Measurements from ENCODE around the gene FAIM2.

FAIM2 gene

DNA sequence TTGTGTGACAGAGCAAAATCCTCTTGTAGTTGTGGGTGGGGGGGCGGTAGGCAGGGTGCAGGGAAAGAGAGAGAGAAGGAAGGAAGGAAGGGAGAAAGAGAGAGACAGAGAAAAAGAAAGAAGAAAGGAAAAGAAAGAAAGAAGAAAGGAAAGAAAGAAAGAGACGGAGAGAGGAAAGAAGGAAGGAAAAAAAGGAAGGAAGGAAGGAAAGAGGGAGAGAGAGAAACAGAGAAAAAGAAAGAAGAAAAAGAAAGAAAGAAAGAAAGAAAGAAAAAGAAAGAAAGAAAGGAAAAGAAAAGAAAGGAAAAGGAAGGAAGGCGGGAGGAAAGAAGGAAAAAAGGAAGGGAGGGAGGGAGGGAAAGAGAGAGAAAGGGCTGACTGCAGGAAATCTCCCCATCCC lies 17.6 kb upstream of the FAIM2 start:
- TF ChIP-seq, protein P1, sequence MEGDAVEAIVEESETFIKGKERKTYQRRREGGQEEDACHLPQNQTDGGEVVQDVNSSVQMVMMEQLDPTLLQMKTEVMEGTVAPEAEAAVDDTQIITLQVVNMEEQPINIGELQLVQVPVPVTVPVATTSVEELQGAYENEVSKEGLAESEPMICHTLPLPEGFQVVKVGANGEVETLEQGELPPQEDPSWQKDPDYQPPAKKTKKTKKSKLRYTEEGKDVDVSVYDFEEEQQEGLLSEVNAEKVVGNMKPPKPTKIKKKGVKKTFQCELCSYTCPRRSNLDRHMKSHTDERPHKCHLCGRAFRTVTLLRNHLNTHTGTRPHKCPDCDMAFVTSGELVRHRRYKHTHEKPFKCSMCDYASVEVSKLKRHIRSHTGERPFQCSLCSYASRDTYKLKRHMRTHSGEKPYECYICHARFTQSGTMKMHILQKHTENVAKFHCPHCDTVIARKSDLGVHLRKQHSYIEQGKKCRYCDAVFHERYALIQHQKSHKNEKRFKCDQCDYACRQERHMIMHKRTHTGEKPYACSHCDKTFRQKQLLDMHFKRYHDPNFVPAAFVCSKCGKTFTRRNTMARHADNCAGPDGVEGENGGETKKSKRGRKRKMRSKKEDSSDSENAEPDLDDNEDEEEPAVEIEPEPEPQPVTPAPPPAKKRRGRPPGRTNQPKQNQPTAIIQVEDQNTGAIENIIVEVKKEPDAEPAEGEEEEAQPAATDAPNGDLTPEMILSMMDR (IDR thresholded peaks at IDR 0.05; ENCODE audit: low read depth, low read length) = no peak
- no peak for TF ChIP-seq EZH2phosphoT487 (IDR thresholded peaks at IDR 0.05; ENCODE audit: low read depth)
- no peaks in the 10 kb centered on the region for H3K9me3 ChIP-seq (ENCODE audit: insufficient read depth, low read length)
- no peaks in the 10 kb centered on the region for H3K4me1 ChIP-seq (ENCODE audit: low read length)
- H3K79me2 ChIP-seq (ENCODE audit: low read length) = no peaks in the 10 kb centered on the region
- no peak overlapping the region for H2AFZ ChIP-seq (ENCODE audit: low read depth, low read length)
- no peak overlapping the region for H3K4me2 ChIP-seq (ENCODE audit: low read length)
- no peak overlapping the region for H3K9ac ChIP-seq (ENCODE audit: low read length)
- no peaks in the 10 kb centered on the region for H4K20me1 ChIP-seq (ENCODE audit: insufficient read depth, low read length)
- no peak overlapping the region for H3K4me3 ChIP-seq (ENCODE audit: low read length)
- H3K27ac ChIP-seq (ENCODE audit: low read length) = no peak overlapping the region
- no peaks in the 10 kb centered on the region for H3K36me3 ChIP-seq (replicated peaks; ENCODE audit: low read depth, low read length)
- peaks cover 13% of the 10 kb centered on the region for H3K27me3 ChIP-seq (ENCODE audit: low read depth, low read length)

- H3K27ac ChIP-seq (ENCODE audit: low read length) = no peak overlapping the region
- H3K4me2 ChIP-seq (ENCODE audit: low read length) = no peak overlapping the region
- no peaks in the 10 kb centered on the region for H3K79me2 ChIP-seq (ENCODE audit: low read length)
- H3K4me1 ChIP-seq (ENCODE audit: low read length) = no peaks in the 10 kb centered on the region
- no peak overlapping the region for H3K4me3 ChIP-seq (ENCODE audit: low read length)
- no peaks in the 10 kb centered on the region for H3K9me3 ChIP-seq (ENCODE audit: insufficient read depth, low read length)
- no peaks in the 10 kb centered on the region for H4K20me1 ChIP-seq (ENCODE audit: insufficient read depth, low read length)
- no peaks in the 10 kb centered on the region for H3K36me3 ChIP-seq (replicated peaks; ENCODE audit: low read depth, low read length)
- no peak overlapping the region for H2AFZ ChIP-seq (ENCODE audit: low read depth, low read length)
- H3K9ac ChIP-seq (ENCODE audit: low read length) = no peak overlapping the region
- H3K27me3 ChIP-seq (ENCODE audit: low read depth, low read length) = peaks cover 13% of the 10 kb centered on the region
- TF ChIP-seq, protein P1 (IDR thresholded peaks at IDR 0.05; ENCODE audit: low read depth, low read length) = no peak
- no peak for TF ChIP-seq EZH2phosphoT487 (IDR thresholded peaks at IDR 0.05; ENCODE audit: low read depth)
Observed at GRCh38 chr12:49920915-49921286, 17.2 kb upstream of the FAIM2 start.

- no peak for TF ChIP-seq EZH2phosphoT487 (IDR thresholded peaks at IDR 0.05; ENCODE audit: low read depth)
- no peak overlapping the region for H2AFZ ChIP-seq (ENCODE audit: low read depth, low read length)
Observed at GRCh38 chr12:49920241-49920914, 16.7 kb upstream of the FAIM2 start.

DNA sequence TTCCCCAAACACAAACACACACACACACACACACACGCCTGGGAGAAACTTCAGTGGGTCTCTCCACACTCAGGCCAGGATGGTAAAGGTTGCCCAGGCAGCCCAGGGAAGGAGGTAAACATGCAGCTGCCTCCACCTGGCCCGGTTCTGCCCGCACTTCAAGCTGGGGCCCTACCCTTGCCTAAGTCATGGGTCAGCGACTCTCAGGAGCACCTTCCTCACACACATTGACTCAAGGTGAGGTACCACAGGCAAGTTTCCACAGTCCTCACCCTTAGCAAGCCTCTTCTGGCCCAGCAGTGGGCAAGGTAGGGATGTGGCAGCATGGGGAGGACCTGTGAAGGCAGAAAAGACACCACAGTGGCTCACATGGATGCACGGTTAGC lies 14.1 kb upstream of the FAIM2 start:
- Histone ChIP-seq H3K4me2 (ENCODE audit: low read length) (no peak overlapping the region), H3K9me3 (ENCODE audit: insufficient read depth, low read length) (no peaks in the 10 kb centered on the region), H3K79me2 (ENCODE audit: low read length) (no peaks in the 10 kb centered on the region), H3K9ac (ENCODE audit: low read length) (no peak overlapping the region), H2AFZ (ENCODE audit: low read depth, low read length) (no peak overlapping the region), H3K36me3 (replicated peaks; ENCODE audit: low read depth, low read length) (no peaks in the 10 kb centered on the region), H3K4me1 (ENCODE audit: low read length) (no peaks in the 10 kb centered on the region), H4K20me1 (ENCODE audit: insufficient read depth, low read length) (no peaks in the 10 kb centered on the region), H3K4me3 (ENCODE audit: low read length) (no peak overlapping the region), H3K27ac (ENCODE audit: low read length) (no peak overlapping the region), H3K27me3 (ENCODE audit: low read depth, low read length) (peaks cover 13% of the 10 kb centered on the region)
- TF ChIP-seq EZH2phosphoT487 (IDR thresholded peaks at IDR 0.05; ENCODE audit: low read depth) = no peak

More at GRCh38 chr12:49920241-49920914, 16.7 kb upstream of the FAIM2 start:
- Histone ChIP-seq H3K27me3 (ENCODE audit: low read depth, low read length) (peaks cover 13% of the 10 kb centered on the region), H3K9me3 (ENCODE audit: insufficient read depth, low read length) (no peaks in the 10 kb centered on the region), H3K4me3 (ENCODE audit: low read length) (no peak overlapping the region), H3K27ac (ENCODE audit: low read length) (no peak overlapping the region), H4K20me1 (ENCODE audit: insufficient read depth, low read length) (no peaks in the 10 kb centered on the region), H3K79me2 (ENCODE audit: low read length) (no peaks in the 10 kb centered on the region), H3K4me1 (ENCODE audit: low read length) (no peaks in the 10 kb centered on the region), H3K36me3 (replicated peaks; ENCODE audit: low read depth, low read length) (no peaks in the 10 kb centered on the region), H3K4me2 (ENCODE audit: low read length) (no peak overlapping the region), H3K9ac (ENCODE audit: low read length) (no peak overlapping the region)

DNA sequence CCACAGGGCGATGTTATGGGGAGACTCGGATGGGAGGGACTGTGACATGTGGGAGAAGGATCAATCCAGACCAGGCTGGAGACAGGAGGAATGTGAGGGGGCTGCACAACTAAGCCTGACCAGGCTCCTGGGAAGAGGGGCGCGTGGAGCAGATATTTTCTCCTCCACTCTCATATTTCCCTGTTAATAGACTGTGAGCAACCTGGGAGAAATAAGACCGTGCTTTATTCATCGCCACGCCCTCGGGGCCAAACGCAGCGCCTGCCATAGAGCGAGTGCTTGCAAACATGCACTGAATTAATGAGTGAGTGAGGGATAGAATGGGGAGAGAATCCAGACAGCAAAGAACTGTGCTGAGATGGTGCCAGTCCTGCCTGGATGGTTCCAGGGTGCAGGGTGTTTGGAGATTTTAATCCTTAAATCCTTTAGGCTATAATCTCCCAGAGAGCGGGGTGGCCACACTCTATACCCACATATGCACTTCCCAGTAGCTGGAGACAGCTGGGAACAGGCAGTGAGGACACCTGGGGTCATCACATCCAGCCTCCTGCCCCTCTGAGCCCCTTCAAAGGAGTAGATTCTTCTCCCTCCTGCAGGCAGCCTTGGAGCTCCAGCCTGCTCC lies 13.6 kb upstream of the FAIM2 start:
- no peak overlapping the region for H3K4me2 ChIP-seq (ENCODE audit: low read length)
- H3K27me3 ChIP-seq (ENCODE audit: low read depth, low read length) = peaks cover 13% of the 10 kb centered on the region
- no peak for TF ChIP-seq EZH2phosphoT487 (IDR thresholded peaks at IDR 0.05; ENCODE audit: low read depth)
- TF ChIP-seq, protein P1 (IDR thresholded peaks at IDR 0.05; ENCODE audit: low read depth, low read length) = no peak
- H3K79me2 ChIP-seq (ENCODE audit: low read length) = no peaks in the 10 kb centered on the region
- no peak overlapping the region for H3K27ac ChIP-seq (ENCODE audit: low read length)
- H2AFZ ChIP-seq (ENCODE audit: low read depth, low read length) = no peak overlapping the region
- H3K9ac ChIP-seq (ENCODE audit: low read length) = no peak overlapping the region
- H3K4me1 ChIP-seq (ENCODE audit: low read length) = no peaks in the 10 kb centered on the region
- H4K20me1 ChIP-seq (ENCODE audit: insufficient read depth, low read length) = no peaks in the 10 kb centered on the region
- no peaks in the 10 kb centered on the region for H3K36me3 ChIP-seq (replicated peaks; ENCODE audit: low read depth, low read length)
- no peak overlapping the region for H3K4me3 ChIP-seq (ENCODE audit: low read length)
- no peaks in the 10 kb centered on the region for H3K9me3 ChIP-seq (ENCODE audit: insufficient read depth, low read length)

All from OCI-LY3 (cell line).